ENCODE measurements around the gene YBX1.

The YBX1 gene

GRCh38 chr1:42733415-42734200, 51.4 kb downstream of the YBX1 start:
- in situ Hi-C loops (cut with MboI; ENCODE audit: low sequenced_read_pairs): no loop called here

GRCh38 chr1:42734201-42735035, 52.2 kb downstream of the YBX1 start:
- in situ Hi-C loops (cut with MboI; ENCODE audit: low sequenced_read_pairs): no loop called here

DNA sequence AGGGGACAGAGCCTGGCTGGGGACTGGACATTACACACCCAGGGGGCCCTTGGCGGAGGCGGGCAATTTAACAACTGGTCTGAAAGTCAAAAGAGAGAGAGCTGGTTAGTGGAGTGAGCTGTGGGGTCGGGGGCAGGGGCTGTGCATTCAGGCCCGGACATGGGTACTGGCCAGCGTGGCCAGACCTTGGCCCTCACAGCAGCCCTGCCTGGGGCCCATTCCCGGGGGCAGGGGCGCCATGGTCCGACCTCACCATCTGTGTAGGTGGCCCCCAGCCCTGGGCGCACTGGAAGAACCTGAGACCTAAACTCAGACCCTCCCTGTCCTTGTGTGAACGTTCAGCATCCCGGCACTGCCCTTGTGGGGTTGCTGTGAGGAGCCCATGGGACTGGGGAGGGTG, 52.8 kb downstream of the YBX1 start:
- in situ Hi-C loops (cut with MboI; ENCODE audit: low sequenced_read_pairs): no loop called here

DNA sequence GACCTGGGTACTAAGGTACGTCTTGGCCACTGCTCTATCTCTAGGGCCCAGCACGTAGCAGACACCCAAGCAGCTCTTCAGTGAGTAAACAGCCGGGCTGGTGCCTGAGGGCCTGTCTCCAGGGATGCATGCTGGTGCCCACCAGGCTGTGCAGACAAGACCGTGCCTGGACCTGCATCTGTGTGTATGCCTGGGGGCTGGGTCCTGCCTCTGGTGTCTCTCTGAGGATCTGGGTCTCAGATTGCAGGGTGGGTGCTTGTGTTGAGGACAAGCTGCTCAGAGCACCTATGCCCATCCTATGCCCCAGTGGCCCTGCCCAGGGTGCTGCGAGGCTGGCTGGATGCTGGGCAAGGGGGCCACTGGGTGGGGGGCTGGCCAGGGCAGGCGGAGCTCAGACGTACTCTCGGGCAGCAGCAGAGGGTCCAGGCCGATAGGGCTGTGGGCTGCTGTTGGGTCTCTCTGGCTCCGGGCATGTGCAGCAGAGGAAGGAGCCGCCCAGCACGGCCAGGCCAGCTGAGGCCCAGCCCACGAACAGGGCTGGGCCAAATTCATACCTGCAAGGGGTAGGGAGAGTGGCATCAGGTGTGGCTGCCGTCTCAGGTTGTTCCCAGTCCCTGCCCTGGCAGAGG, 53.4 kb downstream of the YBX1 start:
- in situ Hi-C loops (cut with MboI; ENCODE audit: low sequenced_read_pairs): no loop called here

DNA sequence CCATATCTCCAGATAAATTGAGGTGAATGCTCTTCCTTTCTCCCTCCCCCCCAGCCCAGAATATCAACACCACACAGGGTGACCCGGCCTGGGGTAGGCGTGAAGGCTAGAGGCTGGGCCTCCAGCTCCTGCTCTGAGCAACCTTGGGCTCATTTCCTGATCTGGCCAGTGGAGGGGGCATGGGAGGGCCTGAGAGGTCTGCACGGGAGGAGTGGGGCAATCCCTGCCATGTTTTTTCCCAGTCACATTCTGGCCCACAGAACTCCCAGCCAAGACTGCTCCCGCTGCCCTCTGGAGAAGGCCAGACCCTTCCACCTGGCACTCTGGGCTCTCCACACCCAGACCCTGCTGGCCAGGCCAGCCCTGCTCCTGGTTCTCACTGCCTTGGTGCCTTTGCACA, 53.9 kb downstream of the YBX1 start:
- in situ Hi-C loops (cut with MboI; ENCODE audit: low sequenced_read_pairs): no loop called here

DNA sequence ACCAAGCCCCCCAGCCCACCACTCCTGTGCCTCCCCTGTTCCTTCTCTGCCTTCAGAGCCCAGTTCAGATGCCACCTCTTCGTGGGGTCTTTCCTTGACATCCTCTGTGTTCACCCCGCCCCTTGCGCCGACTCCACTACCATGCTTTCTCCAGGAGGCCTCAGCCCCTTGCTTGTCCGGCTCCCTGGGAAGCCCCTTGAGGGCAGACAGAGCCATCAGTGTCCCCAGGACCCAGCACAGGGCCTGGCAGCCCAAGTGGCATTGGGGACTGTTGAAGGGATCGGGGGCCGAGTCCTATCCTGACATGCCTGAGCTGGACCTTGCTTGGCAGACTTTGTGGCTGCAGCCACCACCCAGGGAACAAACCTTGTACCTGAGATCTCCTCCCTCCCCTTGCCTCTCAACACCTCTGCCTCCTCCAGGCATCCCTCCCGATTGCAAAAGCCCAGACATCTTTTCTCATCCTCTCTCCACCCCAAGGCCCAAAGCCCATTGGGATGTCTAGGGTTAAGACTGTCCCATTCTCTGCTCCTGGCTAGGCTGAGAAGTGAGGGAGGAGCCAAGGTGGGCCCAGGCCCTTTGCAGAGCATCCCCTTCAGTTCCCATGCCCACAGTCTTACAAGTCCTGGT, 54.5 kb downstream of the YBX1 start:
- in situ Hi-C loops (cut with MboI; ENCODE audit: low sequenced_read_pairs): no loop called here

- in situ Hi-C loops (cut with MboI; ENCODE audit: low sequenced_read_pairs): no loop called here
Observed at GRCh38 chr1:42737257-42737656, 55.0 kb downstream of the YBX1 start.

DNA sequence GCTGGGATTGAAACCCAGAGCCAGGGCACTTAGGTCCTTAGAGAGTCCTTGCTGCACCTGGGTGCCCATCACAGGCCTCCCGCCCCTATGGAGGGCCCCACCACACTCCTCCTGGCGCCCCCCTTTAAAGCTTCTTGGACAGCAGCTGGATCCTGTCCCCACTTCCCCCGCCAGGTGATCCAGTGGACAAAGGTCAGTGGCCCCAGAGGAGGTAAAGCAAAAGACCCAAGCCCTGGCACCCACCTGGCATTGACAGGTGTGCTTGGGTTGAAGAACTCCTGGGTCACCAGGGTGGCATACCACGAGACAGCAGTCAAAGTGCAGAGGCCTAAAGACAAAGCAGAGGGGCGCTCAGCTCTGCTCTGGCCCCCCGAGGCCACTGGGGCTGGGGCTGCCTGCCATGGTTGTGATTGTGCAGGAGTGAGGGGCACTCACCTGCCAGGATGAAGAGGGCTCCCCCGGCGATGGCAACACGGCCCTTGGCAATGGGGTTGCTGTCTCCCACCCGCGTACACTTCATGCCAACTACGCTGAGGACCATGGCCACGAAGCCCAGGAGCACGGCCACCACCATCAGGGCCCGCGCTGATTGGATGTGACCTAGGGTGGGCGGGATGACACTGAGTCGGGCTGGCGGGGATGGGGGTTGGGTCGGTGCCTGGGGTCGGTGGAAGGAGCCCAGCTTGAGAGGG, 55.9 kb downstream of the YBX1 start:
- in situ Hi-C loops (cut with MboI; ENCODE audit: low sequenced_read_pairs): no loop called here

GRCh38 chr1:42738678-42739226, 56.5 kb downstream of the YBX1 start:
- in situ Hi-C loops (cut with MboI; ENCODE audit: low sequenced_read_pairs): no loop called here

DNA sequence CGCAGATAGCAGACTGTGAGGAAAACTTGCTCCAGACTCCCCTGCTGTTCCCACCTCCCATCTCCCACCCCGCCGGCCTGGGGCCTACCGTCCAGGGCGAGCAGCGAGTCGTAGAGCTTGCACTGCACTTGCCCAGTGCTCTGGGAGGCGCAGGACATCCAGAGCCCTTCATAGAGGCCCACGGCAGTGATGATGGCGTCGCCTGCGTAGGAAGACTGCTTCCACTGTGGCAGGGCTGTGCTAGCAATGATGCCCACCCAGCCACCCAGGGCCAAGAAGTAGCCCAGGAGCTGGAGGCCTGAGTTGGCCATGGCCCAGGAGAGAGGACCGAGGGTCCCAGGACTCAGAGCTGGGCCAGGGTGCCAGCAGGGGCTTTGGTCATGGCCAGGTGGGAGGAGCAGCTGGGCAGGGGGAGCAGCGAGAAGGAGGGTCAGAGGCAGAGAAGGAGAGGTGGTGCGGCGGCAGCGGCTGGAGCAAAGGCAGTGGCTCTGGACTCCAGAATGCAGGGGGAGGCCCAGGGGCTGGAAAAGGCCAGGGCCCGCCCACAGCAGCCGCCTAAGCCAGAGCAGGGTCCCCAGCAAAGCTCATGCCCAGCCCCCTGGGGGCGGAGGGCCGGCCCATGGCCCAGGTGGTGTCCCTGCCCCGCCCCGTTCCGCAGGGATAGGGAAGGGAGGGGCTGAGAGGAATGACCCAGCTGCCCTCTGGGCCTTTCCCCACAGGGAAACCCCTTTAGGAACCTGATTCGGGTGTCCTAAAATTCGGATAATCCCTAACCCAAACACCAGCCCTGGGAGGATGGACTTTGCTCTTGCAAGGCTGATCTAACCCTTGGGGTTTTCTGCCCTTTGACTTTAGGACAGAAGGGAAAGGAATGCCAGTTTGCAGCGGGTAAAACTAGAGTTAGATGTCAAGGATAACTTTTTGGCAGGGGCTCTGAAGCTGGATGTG, 57.8 kb downstream of the YBX1 start, which contains the start of gene CLDN19:
Gene CLDN19 (minus strand): TSS at position 484 of the 948 bp plus-strand sequence. CDS start 173 bp downstream, at position 311.
- in situ Hi-C loops (cut with MboI; ENCODE audit: low sequenced_read_pairs): loop anchor here (10.0 kb wide), 1 partner anchor 225 kb away; no protein-coding TSS in a partner anchor

- in situ Hi-C loops (cut with MboI; ENCODE audit: low sequenced_read_pairs): loop anchor here (10.0 kb wide), 1 partner anchor 226 kb away; no protein-coding TSS in a partner anchor
Observed at GRCh38 chr1:42740851-42741580, 58.8 kb downstream of the YBX1 start.

GRCh38 chr1:42741706-42742105, 59.5 kb downstream of the YBX1 start:
- in situ Hi-C loops (cut with MboI; ENCODE audit: low sequenced_read_pairs): loop anchor here (10.0 kb wide), 1 partner anchor 227 kb away; no protein-coding TSS in a partner anchor

DNA sequence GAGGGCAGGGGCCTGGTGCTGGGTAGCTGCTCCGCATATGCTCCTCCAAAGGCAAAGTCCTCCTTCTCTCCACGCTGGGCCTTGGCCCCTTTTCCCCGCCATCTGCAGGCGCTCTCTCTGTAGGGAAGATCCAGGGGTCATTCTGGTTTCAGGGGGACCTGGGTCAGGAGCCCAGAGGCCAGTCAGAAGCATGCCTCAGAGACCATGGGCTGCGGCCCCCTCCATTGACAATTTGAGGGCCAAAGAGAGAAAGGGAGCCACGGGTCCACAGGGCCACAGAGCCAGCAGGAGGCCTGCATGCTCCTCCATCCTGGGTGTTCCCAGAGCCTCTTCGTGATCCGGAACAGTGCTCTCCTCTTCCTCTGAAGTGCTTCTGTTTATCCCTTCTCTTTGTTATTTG, 59.9 kb downstream of the YBX1 start:
- in situ Hi-C loops (cut with MboI; ENCODE audit: low sequenced_read_pairs): loop anchor here (10.0 kb wide), 1 partner anchor 227 kb away; no protein-coding TSS in a partner anchor

DNA sequence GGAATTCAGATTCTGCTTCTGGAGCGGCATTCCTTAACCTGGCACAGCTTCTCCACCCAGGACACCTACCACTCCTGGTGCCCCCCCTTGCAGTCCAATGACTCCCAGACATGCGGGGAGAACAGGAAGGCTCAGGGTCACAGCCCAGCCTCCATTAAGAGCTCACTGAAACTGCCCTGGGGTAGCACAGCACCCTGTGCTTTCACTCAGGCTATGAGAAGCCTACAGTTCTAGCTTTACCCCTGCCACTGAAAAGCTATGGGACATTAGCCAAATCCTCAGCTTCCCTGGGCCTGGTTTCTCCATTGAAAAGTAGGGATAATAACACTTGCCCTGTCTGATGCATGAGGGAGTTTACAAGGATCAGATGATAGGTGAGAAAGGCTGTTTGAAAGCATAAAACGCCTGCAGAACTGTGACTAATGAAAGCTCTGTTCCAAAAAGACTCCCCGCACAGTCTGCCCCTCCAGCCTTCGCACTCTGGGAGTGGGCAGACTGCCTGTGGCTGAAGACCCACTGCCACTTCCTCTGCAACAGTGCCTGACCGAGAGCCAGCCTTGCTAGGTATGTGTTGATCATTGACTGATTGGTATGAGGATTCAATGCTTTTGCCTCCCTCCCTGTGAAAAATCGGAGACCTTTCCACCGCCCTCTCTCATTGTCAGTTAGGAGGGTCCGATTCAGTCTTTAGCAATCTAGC, 60.5 kb downstream of the YBX1 start:
- in situ Hi-C loops (cut with MboI; ENCODE audit: low sequenced_read_pairs): loop anchor here (10.0 kb wide), 1 partner anchor 228 kb away; no protein-coding TSS in a partner anchor

GRCh38 chr1:42743317-42744147, 61.3 kb downstream of the YBX1 start:
- in situ Hi-C loops (cut with MboI; ENCODE audit: low sequenced_read_pairs): loop anchor here (10.0 kb wide), 1 partner anchor 229 kb away; no protein-coding TSS in a partner anchor

- in situ Hi-C loops (cut with MboI; ENCODE audit: low sequenced_read_pairs): loop anchor here (10.0 kb wide), 1 partner anchor 229 kb away; no protein-coding TSS in a partner anchor
Observed at GRCh38 chr1:42744148-42744413, 61.9 kb downstream of the YBX1 start.

GRCh38 chr1:42745851-42746250, 63.6 kb downstream of the YBX1 start:
- in situ Hi-C loops (cut with MboI; ENCODE audit: low sequenced_read_pairs): loop anchor here (10.0 kb wide), 1 partner anchor 231 kb away; no protein-coding TSS in a partner anchor
